ENCODE measurements around the gene REV3L.
A peak's percentile ranks its signal among the peaks of the same experiment; 100 is the strongest.

REV3L gene

DNA sequence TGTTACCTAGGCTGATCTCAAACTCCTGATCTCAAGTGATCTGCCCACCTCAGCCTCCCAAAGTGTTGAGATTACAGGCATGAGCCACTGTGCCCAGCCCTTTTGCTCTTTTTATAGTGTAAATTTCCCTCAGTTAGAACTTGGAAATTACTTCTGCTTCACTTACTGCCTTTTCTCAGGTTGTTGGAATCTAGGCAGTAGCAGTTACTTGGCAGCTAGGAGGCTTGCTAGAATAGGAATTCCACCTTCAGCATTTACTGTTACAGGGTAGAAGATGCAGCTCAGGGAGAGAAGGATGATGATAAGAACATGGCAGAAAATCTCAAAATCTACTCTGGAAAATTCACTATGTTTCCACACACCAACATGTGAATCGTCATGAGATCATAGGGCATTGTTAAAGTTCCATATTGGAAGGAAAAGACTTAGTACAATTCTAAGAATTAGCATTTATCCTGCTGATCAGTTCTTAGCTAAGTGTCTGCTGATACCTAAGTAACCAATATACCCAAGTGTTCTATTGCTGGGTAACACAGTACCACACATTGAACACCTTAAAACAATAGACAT is 213.5 kb downstream of the REV3L start:
- H3K4me3 ChIP-seq (replicated peaks; ENCODE audit: low read depth, low read length) = no peak overlapping the region
- TF ChIP-seq, protein P1, sequence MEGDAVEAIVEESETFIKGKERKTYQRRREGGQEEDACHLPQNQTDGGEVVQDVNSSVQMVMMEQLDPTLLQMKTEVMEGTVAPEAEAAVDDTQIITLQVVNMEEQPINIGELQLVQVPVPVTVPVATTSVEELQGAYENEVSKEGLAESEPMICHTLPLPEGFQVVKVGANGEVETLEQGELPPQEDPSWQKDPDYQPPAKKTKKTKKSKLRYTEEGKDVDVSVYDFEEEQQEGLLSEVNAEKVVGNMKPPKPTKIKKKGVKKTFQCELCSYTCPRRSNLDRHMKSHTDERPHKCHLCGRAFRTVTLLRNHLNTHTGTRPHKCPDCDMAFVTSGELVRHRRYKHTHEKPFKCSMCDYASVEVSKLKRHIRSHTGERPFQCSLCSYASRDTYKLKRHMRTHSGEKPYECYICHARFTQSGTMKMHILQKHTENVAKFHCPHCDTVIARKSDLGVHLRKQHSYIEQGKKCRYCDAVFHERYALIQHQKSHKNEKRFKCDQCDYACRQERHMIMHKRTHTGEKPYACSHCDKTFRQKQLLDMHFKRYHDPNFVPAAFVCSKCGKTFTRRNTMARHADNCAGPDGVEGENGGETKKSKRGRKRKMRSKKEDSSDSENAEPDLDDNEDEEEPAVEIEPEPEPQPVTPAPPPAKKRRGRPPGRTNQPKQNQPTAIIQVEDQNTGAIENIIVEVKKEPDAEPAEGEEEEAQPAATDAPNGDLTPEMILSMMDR (IDR thresholded peaks at IDR 0.05; ENCODE audit: low read length, missing control alignments) = no peak
- no peak for DNase-seq (ENCODE audit: low read depth)

DNA sequence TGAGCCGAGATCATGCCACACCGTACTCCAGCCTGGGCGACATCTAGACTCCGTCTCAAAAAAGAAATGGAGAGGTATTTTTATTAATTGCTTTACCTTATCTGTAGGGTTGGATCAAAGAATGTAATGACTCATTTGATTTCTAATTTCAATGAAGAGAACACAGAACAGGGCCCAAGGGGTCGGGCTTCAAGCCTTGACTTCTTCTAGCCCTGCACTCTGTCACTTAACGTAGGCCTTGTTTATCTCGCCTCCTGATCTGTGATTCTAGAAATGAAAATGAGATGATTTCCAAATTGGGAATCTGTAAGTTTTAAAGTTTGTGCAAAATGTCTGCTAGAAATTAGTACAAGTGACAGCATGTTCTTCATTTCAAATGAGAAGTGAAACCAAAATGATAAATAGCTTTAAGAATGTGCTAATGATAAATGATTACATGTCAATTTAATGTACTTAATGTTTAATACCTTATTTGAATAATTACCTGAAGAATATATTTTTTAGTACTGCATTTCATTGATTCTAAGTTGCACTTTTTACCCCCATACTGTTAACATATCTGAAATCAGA is 215.2 kb downstream of the REV3L start:
- no peak for DNase-seq (ENCODE audit: low read depth)
- H3K4me3 ChIP-seq (replicated peaks; ENCODE audit: low read depth, low read length) = no peak overlapping the region
- TF ChIP-seq, protein P1 (IDR thresholded peaks at IDR 0.05; ENCODE audit: low read length, missing control alignments) = no peak

DNA sequence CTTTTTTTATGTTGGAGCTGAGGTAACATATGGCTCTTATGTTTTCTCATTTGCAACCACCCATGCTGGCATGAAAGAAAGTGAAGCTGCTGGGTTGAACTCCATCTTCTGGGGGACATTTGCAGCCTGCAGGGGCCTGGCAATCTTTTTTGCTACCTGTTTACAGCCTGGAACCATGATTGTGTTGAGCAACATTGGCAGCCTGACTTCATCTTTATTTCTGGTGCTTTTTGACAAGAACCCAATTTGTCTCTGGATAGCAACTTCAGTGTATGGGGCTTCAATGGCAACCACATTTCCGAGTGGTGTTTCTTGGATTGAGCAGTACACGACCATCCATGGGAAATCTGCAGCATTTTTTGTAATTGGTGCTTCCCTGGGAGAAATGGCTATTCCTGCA is 216.7 kb downstream of the REV3L start:
- TF ChIP-seq, protein P1 (IDR thresholded peaks at IDR 0.05; ENCODE audit: low read length, missing control alignments) = no peak
- no peak for DNase-seq (ENCODE audit: low read depth)
- H3K4me3 ChIP-seq (replicated peaks; ENCODE audit: low read depth, low read length) = no peak overlapping the region

DNA sequence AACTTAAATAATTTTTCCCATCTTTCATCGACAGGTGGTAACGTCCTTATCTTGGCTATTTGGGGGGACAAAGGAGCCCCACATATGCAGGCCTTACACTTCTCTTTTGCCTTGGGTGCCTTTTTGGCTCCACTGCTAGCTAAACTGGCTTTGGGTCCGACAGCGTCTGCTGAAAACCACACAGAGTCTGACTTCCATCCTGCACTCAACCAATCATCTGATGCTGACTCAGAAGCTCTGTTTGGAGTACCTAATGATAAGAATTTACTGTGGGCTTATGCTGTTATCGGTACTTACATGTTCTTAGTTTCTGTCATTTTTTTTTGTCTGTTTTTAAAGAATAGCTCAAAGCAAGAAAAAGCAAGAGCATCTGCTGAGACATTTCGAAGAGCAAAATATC is 217.2 kb downstream of the REV3L start:
- DNase-seq (ENCODE audit: low read depth) = peak; percentile 19
- no peak overlapping the region for H3K4me3 ChIP-seq (replicated peaks; ENCODE audit: low read depth, low read length)
- TF ChIP-seq, protein P1 (IDR thresholded peaks at IDR 0.05; ENCODE audit: low read length, missing control alignments) = no peak

DNA sequence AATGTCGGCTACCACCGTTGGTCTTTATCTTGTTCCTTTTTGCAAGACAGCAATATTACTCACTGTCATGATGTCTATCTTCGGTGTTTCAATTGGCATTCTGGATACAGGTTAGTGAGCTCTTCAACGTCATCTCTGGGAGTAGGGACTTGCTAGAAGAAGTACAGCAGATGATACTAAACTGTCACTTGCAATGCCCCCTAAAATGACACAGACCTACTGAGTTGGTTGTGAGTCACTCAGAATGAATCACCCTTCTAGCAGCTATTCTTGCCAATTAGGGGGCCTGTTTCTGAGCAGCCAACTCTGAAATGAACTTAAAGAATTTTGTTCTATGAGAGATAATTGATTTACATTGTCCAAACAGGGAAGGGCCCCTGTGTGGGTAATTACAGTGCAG is 219.2 kb downstream of the REV3L start:
- peak; percentile 56 for DNase-seq (ENCODE audit: low read depth)
- TF ChIP-seq, protein P1 (IDR thresholded peaks at IDR 0.05; ENCODE audit: low read length, missing control alignments) = no peak
- no peak overlapping the region for H3K4me3 ChIP-seq (replicated peaks; ENCODE audit: low read depth, low read length)

DNA sequence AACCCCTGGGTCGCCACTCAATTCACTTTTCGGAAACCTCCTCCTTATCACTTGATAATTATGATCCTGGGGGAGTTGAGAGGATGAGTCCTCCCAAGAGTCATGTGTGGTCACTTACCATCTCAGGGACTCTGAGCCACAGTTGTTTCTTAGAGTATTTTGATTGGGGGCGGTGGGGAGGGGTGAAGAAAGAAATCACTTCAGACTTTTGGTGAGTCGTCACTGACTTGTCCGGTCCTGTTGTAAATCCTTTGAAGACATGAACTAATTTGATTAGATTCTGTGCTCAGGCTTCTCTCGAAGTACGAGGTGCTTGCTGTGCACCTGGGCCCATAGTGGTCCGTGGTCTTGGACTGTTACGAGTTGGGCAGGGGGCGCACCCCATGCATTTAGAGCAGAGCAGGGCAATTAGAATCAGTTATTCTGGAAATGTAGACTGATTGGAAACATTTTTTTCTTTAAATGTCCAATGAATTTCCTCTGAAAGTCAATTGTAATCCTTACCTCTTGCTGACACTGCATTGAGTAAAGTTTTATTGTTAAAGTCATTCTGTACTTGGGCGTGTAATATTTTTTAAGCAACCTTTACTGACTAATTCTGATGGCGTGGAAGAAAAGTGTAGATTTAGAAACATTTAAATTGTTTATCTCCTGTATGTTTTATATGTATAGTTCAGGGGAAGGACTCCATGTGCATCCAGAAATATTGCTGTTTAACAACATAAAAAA is 222.3 kb downstream of the REV3L start:
- peak overlapping the region; percentile 13 for H3K4me3 ChIP-seq (replicated peaks; ENCODE audit: low read depth, low read length)
- TF ChIP-seq, protein P1 (IDR thresholded peaks at IDR 0.05; ENCODE audit: low read length, missing control alignments) = no peak
- no peak for DNase-seq (ENCODE audit: low read depth)

Measured in fibroblast of pulmonary artery (primary cell).